Measurements from ENCODE around the gene BRCA2.

GRCh38 chr13:32347651-32348050, 32.3 kb downstream of the BRCA2 start:
- no peak for TF ChIP-seq CTCF (conservative IDR thresholded peaks at IDR 0.05)
- no peak for TF ChIP-seq ZFX (IDR thresholded peaks at IDR 0.05)
